Sigmoid colon (tissue), 4 donors: ENCODE data around the gene CCDC122.

Source experiments
- CTCF ChIP-seq, 4 experiments: fragments of 450-650 bp in 3 of 4; fragments of 200-600 bp in 1 of 4; IDR thresholded peaks; one replicate each; pipeline ENCODE4 v1.5.1; 2016 to 2019; ENCODE audit warnings: antibody characterized with exemption in 4 of 4, mild to moderate bottlenecking in 3 of 4, moderate library complexity in 2 of 4
- EP300 ChIP-seq, 4 donors: sonication (generic); formaldehyde crosslinking; IDR thresholded peaks; one replicate each; pipeline ENCODE4 v1.6.1; 2017; ENCODE audit warnings: antibody characterized with exemption in 4 of 4
- POLR2A ChIP-seq, 2 donors: fragments of 450-650 bp; IDR thresholded peaks; one replicate each; pipeline ENCODE4 v1.6.1; 2016; ENCODE audit warnings: antibody characterized with exemption in 2 of 2, mild to moderate bottlenecking in 2 of 2, moderate library complexity in 2 of 2
- POLR2AphosphoS5 ChIP-seq, 4 donors: sonication (generic); formaldehyde crosslinking; IDR thresholded peaks; one replicate each; pipeline ENCODE4 v1.6.1; 2017; ENCODE audit warnings: antibody characterized with exemption in 4 of 4

- TF ChIP-seq CTCF (IDR thresholded peaks at IDR 0.05) (no peak), POLR2AphosphoS5 (IDR thresholded peaks at IDR 0.05) (no peak), EP300 (IDR thresholded peaks at IDR 0.05) (no peak), POLR2A (IDR thresholded peaks at IDR 0.05) (no peak)
Measured at GRCh38 chr13:43799191-43799590, 80.3 kb downstream of the CCDC122 start.
